ENCODE data around the gene ATN1.
A peak's percentile ranks its signal among the peaks of the same experiment; 100 is the strongest.

Gene ATN1

DNA sequence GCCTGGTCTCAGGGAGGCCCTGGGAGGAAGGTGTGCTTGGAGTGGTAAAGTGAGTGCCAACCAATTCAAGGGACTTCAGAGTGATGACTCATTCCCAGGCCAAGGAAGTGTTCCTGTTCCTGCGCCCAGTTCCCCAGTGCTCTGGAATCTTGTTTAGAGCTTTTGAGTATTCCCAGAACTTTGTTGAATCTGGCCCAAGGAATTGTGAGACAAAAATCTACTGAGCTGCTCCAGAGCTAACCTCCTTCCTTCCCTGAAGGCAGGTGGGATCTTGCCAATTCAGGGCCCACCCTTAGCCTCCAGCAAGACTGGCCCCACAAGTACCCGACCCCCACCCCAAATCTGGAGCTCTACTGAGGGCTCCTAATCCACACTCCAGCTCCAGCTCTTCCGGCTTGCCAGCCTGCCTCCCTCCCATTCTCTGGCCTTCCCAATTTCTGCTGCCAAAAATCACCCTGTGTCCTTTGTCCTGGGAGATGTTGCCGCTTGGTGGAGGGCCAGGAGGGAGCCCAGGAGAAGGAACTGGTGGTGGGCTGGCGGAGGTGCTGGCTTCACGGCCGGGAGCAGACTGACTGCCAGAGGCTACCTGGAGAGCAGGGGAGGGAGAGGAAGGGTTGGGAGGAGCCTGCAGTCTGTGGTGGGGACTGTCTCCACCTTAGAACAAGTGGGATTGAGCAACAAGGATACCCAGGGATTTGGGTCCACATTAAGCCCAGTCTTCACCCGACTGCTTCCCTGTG is 2.0 kb upstream of the ATN1 start:
- DNase-seq = no peak

DNA sequence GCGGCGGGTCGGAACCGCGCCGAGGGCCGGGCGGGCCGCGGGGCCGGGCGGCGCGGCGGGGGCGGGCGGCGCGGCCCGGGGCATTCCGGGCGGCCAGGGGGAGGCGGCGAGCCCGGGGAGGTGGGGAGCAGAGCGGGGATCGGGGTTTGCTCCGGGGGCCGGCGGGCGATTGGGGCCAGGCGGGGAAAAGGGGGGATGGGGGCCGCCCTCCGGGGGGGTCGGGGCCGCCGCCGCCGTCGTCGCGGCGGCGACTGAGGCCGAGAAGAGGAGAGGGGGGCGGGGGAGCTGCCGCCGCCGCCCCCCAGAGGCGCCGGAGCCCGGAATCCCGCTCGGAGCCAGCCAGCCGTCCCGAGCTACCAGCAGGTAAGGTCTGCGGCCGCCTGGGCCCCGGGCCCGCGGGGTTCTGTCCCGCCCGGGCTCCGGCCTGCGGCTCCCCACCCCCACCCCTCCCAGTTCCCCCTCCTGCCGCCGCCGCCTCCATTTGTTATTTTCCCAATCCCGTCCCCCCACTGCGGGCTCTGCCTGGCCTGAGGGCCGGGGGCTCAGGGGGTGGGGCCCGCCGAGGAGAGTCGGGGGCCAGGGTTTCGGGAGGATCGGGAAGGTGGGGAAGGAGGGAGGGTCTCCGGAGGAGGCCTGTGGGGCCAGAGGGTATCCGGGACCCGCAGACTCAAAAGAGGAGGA is 403 bp downstream of the ATN1 start:
- DNase-seq = peak in 1 of 5 experiments; percentile 24

DNA sequence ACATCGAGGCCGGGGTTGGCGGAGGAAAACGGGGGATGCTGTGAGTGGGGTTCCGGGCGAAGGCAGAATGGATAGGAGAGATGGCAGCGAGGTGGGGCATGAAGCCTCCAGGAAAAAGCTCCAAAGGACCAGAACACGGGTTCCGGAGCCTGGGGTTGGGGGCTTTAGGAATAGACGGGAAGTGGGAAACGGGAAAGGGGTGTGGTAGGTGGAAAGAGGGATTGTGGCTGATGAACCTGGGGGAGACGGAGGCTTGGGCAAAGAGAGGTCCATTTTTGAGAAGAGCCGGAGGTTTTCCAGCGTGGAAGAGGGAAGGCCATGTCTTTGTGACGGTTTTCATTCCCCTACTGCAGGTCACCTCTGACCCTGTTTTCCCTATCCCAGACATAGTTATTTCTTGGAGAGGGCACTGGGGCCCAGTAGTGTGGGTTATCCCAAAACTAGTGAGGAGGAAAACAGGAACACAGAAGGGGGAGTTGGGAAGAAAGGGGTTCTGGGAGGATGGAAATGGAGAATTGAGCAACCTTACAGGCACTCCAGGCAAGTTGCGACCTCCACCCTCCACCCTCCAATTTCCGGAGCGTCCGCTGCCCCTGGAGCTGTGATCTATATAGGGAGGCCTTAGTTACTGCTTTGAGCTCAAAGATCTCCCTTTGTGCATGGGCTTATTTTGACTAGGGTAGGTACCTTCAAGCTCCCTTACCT is 1.1 kb downstream of the ATN1 start:
- DNase-seq = peak in 1 of 5 experiments; percentile 14

DNA sequence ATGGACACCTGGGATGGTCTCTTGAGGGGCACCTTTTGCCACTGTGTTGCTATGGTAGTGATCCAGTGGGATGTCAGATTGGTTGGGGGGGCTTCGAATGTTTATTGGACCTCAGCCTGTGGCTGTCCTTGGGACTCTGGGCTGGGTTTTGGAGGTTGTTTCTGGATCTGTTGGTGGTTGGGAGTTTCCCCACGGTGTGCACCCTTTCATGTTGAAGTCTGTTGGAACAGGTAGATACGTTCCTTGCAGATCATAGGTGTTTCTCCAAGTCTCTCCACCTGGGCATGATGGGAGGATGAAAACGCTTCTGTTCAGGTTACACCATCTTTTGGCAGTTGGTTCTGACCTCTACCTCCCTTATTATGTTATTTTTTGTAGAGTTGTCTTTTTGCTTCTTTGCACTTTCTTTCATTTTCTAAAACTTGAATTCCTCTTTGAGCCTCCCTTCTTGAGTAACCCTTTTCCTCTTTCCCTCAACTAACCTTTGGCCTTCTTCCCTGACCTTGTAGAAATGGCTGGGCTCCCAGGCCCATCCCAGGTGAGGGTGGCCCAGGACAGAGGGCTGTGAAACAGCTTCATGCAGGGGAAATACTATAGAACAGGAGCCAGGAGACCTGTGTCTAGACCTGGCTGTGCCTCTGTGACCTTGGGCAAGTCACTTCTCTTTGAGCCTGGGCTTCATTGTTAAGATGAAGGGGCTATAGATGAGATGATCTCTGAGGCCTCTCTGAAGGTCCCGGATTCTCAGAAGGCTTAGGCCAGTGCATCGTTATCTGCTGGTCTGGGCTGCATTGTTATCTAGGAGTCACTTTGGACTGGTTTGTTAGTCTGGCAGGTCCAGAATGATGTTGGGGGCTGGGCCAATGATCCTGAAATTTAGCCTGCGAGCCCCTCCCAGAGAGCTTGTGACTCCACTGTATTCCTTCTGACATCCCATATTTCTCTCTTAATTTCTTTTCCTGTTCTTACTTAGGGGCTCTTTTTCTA is 2.0 kb downstream of the ATN1 start:
- DNase-seq = no peak

DNA sequence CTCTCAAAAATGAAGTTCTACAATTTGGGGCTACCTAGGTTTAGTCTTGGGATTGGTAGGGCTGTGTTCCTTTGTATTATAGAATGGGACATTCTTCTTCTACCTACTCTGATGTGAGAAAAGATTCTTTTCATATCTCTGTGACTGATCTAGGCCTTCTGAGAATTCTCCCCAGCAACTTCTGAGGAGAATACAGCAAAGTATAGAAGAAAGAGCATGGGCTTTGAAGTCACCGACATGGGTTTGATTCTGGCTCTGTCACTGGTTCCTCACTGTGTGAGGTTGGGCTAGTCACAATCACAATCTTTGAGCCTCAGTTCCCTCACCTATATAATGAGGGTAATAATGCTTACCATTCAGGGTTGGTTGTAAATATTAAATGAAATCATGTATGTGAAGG is 5.0 kb downstream of the ATN1 start:
- DNase-seq = peak in 1 of 5 experiments; percentile 57

DNA sequence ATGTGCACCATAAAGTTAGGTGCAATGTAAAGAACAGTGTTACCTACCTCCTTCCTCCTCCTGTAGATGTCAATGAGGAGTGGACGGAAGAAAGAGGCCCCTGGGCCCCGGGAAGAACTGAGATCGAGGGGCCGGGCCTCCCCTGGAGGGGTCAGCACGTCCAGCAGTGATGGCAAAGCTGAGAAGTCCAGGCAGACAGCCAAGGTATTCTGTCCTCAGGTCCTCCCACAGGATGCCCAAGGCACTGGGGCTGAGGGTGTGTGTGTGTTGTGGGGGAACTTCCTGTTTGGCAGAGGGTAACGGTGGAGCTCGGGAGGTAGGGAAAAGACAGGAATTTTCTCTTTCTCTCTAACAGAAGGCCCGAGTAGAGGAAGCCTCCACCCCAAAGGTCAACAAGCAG is 6.4 kb downstream of the ATN1 start:
- no peak for DNase-seq

DNA sequence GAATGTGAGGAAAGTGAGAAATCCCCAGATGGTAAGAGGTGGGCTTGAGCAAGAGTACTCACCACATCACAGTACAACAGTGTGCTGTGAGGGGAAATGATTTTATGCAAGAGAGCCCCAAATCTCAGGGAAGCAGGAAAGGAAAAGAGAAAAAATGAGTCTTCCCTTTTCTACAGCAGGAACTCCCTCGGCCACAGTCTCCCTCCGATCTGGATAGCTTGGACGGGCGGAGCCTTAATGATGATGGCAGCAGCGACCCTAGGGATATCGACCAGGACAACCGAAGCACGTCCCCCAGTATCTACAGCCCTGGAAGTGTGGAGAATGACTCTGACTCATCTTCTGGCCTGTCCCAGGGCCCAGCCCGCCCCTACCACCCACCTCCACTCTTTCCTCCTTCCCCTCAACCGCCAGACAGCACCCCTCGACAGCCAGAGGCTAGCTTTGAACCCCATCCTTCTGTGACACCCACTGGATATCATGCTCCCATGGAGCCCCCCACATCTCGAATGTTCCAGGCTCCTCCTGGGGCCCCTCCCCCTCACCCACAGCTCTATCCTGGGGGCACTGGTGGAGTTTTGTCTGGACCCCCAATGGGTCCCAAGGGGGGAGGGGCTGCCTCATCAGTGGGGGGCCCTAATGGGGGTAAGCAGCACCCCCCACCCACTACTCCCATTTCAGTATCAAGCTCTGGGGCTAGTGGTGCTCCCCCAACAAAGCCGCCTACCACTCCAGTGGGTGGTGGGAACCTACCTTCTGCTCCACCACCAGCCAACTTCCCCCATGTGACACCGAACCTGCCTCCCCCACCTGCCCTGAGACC is 7.8 kb downstream of the ATN1 start:
- no peak for DNase-seq

DNA sequence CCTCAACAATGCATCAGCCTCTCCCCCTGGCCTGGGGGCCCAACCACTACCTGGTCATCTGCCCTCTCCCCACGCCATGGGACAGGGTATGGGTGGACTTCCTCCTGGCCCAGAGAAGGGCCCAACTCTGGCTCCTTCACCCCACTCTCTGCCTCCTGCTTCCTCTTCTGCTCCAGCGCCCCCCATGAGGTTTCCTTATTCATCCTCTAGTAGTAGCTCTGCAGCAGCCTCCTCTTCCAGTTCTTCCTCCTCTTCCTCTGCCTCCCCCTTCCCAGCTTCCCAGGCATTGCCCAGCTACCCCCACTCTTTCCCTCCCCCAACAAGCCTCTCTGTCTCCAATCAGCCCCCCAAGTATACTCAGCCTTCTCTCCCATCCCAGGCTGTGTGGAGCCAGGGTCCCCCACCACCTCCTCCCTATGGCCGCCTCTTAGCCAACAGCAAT is 8.5 kb downstream of the ATN1 start:
- DNase-seq = no peak

DNA sequence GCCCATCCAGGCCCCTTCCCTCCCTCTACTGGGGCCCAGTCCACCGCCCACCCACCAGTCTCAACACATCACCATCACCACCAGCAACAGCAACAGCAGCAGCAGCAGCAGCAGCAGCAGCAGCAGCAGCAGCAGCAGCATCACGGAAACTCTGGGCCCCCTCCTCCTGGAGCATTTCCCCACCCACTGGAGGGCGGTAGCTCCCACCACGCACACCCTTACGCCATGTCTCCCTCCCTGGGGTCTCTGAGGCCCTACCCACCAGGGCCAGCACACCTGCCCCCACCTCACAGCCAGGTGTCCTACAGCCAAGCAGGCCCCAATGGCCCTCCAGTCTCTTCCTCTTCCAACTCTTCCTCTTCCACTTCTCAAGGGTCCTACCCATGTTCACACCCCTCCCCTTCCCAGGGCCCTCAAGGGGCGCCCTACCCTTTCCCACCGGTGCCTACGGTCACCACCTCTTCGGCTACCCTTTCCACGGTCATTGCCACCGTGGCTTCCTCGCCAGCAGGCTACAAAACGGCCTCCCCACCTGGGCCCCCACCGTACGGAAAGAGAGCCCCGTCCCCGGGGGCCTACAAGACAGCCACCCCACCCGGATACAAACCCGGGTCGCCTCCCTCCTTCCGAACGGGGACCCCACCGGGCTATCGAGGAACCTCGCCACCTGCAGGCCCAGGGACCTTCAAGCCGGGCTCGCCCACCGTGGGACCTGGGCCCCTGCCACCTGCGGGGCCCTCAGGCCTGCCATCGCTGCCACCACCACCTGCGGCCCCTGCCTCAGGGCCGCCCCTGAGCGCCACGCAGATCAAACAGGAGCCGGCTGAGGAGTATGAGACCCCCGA is 9.1 kb downstream of the ATN1 start:
- peak in 3 of 5 experiments; percentile 41 to 84 (median 48) for DNase-seq

DNA sequence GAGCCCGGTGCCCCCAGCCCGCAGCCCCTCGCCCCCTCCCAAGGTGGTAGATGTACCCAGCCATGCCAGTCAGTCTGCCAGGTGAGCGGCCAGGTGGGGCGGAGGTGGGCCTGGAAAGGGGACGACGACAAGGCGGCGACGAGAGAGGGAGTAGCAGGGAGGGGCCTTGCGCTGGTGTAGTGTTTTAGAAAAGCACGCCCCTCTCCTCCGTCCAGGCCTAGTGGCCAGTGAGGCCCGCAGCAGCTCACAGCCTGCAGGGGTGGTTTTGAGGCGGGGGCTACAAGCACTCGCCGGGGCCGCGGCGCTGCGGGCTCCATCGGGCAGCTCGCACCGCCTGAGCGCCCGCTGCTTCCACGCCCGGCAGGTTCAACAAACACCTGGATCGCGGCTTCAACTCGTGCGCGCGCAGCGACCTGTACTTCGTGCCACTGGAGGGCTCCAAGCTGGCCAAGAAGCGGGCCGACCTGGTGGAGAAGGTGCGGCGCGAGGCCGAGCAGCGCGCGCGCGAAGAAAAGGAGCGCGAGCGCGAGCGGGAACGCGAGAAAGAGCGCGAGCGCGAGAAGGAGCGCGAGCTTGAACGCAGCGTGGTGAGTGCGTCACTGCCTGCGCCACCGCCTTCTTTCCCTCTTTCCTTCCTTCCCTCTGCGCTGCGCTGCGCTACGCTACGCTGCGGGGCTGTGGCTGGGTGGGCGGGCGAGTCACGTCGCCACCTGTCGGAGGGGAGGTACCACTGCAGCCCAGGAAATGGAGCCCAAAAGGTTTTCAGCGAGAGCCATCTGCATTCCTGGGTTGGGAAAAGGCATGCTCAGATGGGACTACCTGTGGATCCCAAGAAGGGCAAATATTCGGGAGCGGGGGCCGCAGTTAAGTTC is 10.0 kb downstream of the ATN1 start:
- DNase-seq = peak; percentile 84 to 98 (median 92)

DNA sequence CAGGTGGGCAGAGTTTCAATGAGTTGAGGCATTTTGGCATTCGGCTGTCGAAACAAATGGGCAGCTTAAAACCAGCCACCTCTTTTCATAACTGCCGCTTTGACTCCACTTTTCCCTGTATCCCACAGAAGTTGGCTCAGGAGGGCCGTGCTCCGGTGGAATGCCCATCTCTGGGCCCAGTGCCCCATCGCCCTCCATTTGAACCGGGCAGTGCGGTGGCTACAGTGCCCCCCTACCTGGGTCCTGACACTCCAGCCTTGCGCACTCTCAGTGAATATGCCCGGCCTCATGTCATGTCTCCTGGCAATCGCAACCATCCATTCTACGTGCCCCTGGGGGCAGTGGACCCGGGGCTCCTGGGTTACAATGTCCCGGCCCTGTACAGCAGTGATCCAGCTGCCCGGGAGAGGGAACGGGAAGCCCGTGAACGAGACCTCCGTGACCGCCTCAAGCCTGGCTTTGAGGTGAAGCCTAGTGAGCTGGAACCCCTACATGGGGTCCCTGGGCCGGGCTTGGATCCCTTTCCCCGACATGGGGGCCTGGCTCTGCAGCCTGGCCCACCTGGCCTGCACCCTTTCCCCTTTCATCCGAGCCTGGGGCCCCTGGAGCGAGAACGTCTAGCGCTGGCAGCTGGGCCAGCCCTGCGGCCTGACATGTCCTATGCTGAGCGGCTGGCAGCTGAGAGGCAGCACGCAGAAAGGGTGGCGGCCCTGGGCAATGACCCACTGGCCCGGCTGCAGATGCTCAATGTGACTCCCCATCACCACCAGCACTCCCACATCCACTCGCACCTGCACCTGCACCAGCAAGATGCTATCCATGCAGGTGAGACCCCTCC is 10.8 kb downstream of the ATN1 start:
- DNase-seq = no peak

DNA sequence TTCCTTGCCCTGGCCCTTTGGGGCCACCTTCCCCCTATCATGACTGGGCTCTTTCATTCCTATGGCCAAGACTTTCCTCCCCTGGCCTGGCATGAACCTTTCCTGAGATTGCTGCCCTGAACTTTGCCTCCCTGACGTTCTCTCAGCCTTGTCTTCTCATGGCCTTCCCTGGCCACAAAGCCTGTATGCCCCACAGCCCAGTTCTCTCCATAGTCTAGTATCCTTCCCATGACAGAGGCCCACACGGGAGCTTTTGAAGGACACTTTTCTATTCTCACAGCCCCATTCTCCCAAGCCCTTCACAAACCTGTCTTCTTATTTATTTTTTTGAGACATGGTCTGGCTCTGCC is 11.4 kb downstream of the ATN1 start:
- DNase-seq = no peak

DNA sequence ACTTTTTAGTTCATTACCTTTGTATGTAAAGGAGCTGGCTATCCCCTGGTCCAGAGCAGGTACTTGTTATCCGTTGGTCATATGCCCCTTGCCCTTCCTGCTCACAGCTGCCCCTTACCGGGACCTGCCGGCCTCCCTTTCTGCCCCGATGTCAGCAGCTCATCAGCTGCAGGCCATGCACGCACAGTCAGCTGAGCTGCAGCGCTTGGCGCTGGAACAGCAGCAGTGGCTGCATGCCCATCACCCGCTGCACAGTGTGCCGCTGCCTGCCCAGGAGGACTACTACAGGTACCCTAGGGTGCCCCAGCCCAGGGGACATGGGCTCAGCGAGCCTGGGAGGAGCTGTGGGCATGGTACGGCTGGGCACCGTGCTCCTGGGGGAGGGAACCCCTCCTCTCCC is 13.5 kb downstream of the ATN1 start:
- DNase-seq = no peak

DNA sequence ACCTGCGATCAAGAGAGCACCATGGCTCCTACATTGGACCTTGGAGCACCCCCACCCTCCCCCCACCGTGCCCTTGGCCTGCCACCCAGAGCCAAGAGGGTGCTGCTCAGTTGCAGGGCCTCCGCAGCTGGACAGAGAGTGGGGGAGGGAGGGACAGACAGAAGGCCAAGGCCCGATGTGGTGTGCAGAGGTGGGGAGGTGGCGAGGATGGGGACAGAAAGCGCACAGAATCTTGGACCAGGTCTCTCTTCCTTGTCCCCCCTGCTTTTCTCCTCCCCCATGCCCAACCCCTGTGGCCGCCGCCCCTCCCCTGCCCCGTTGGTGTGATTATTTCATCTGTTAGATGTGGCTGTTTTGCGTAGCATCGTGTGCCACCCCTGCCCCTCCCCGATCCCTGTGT is 14.0 kb downstream of the ATN1 start:
- no peak for DNase-seq

DNA sequence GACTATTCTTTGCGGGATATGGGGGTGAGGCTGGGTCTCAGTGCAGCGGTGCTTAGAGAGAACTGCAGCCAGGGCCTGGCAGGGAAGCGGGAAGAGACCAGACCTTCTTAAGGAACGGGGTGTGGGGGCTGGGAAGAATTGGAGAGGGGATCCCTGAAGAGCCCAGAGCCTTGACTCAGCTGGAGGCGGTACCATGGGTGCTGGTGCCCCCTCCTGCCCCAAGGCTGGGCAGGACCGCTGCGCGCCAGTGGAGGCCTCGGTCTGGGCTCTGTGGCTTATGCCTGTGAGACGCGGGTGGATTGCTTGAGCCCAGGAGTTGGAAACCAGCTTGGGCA is 14.5 kb downstream of the ATN1 start:
- no peak for DNase-seq

DNA sequence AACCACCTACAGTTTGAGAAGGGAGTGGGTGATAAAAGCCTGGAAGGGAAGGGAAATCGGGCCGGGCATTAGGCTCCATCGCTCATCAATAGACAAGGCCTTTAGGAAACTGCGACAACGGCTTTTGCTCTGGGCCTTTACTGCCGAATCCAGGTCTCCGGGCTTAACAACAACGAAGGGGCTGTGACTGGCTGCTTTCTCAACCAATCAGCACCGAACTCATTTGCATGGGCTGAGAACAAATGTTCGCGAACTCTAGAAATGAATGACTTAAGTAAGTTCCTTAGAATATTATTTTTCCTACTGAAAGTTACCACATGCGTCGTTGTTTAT is 15.6 kb downstream of the ATN1 start:
- DNase-seq = peak in 4 of 5 experiments; percentile 61 to 95 (median 80)

DNA sequence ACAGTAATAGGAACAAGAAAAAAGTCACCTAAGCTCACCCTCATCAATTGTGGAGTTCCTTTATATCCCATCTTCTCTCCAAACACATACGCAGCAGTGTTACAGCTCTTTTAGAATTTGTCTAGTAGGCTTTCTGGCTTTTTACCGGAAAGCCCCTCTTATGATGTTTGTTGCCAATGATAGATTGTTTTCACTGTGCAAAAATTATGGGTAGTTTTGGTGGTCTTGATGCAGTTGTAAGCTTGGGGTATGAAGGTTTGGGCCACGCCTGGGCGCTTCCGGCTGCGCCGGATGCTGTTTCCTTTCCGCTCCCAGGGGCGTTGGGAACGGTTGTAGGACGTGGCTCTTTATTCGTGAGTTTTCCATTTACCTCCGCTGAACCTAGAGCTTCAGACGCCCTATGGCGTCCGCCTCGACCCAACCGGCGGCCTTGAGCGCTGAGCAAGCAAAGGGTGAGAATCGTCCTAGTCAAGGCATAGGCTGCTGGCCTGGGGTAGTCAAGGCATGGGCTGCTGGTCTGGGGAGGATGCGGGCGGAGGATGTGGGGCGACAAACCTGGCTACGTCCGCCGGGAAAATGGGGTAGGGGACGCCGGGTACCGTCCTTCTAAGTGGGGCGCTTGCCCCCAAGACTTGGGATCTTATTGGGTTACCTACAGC is 16.1 kb downstream of the ATN1 start, which contains the start of the genes C12orf57 and RNU7-1:
Gene C12orf57 (plus strand): TSS at position 301 of the 659 bp plus-strand sequence. CDS start 100 bp downstream, at position 401.
Gene RNU7-1 (plus strand): TSS at position 95 of the 659 bp plus-strand sequence.
- peak in 4 of 5 experiments; percentile 64 to 94 (median 80) for DNase-seq

All from T-helper 2 cell (primary cell).